ENCODE data around the gene STK38L.

Gene STK38L

GRCh38 chr12:27335364-27336281, 91.5 kb downstream of the STK38L start:
- DNase-seq (ENCODE audit: low spot score) = no peak
- in situ Hi-C loops (cut with MboI; ENCODE audit: low sequenced_read_pairs, unreplicated experiment) = no loop called here
- no peak for TF ChIP-seq CTCF (IDR thresholded peaks at IDR 0.05; ENCODE audit: borderline replicate concordance, control extremely low read depth, extremely low read depth, insufficient read depth, missing control alignments)

DNA sequence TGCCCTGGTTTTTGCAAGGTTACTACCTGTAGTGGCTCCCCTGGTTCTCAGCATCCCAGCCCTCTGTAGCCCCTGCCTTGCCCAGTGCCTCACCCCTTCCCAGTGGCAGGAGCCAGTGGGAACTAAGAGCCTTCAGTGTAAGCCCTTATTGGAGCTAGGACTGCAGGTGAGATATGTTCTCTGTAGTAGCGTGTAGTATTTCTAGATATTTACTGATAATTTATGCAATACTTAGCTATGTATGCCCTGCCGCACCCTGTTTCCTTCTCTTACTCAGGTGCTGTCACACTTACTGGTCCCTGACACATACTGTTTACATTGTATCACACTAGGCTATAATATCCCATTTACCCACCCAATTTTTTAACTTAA, 92.2 kb downstream of the STK38L start:
- no peak for DNase-seq (ENCODE audit: low spot score)
- in situ Hi-C loops (cut with MboI; ENCODE audit: low sequenced_read_pairs, unreplicated experiment) = no loop called here
- TF ChIP-seq CTCF (IDR thresholded peaks at IDR 0.05; ENCODE audit: borderline replicate concordance, control extremely low read depth, extremely low read depth, insufficient read depth, missing control alignments) = no peak

DNA sequence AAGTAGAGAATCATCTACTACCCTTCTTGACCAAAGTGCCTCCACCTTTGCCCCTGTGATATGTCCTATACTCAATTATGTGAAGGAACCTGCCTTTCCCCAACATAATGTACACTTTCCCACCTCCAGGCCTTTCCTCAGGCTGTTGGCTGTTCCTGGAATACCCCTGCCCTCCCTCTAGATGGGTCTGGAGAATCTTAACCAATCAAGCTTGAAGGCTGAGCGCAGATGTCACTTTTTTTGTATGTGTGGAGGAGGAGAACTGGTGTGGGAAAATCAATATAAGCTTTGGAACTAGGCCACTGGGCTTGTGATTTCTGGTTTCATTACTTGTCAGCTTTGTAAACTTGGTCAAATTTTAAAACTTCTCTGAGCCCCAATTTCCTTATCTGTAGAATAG, 93.3 kb downstream of the STK38L start:
- no peak for DNase-seq (ENCODE audit: low spot score)
- in situ Hi-C loops (cut with MboI; ENCODE audit: low sequenced_read_pairs, unreplicated experiment) = no loop called here
- TF ChIP-seq CTCF (IDR thresholded peaks at IDR 0.05; ENCODE audit: borderline replicate concordance, control extremely low read depth, extremely low read depth, insufficient read depth, missing control alignments) = no peak

DNA sequence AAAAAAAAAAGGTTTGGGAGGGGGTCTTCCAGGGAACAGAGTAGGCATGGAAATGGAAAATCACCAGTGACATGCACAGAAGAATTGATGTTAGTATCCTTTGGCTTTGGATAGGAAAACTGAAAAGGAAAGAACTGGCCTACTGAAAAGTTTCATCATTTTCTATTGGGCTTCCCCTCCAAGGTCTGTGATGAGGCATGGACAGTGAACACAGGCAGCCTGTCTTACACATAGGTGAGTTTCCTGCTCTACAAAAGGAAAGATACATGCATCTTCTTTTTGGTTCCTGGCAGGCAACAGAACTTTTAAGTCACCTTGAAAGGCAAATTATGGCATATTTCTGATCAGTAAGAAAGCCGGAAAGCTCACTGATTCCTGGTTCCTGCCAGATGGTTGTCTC, 94.4 kb downstream of the STK38L start:
- no peak for TF ChIP-seq CTCF (IDR thresholded peaks at IDR 0.05; ENCODE audit: borderline replicate concordance, control extremely low read depth, extremely low read depth, insufficient read depth, missing control alignments)
- DNase-seq (ENCODE audit: low spot score) = no peak
- in situ Hi-C loops (cut with MboI; ENCODE audit: low sequenced_read_pairs, unreplicated experiment) = no loop called here

GRCh38 chr12:27340971-27341370, 96.9 kb downstream of the STK38L start:
- no peak for TF ChIP-seq CTCF (IDR thresholded peaks at IDR 0.05; ENCODE audit: borderline replicate concordance, control extremely low read depth, extremely low read depth, insufficient read depth, missing control alignments)
- no peak for DNase-seq (ENCODE audit: low spot score)
- in situ Hi-C loops (cut with MboI; ENCODE audit: low sequenced_read_pairs, unreplicated experiment) = no loop called here

DNA sequence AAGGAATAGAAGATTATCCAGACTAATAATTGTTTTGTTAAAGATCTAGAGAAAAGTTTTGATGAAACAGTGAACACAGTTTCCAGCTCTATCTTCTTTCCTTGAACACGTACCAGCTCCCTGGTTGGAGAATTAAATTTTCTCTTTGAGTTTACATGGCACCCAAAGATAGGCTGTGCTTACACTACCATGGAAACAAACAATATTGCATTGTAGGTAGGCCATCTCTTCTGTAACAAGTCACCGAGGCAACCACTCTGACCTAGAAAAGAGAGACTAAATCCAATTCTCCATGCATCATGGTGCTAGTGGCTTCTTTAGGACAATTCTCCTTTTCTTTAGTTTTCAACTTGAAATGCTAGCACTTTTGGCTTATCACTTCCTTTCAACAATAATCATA, 98.5 kb downstream of the STK38L start:
- in situ Hi-C loops (cut with MboI; ENCODE audit: low sequenced_read_pairs, unreplicated experiment) = no loop called here
- DNase-seq (ENCODE audit: low spot score) = no peak
- no peak for TF ChIP-seq CTCF (IDR thresholded peaks at IDR 0.05; ENCODE audit: borderline replicate concordance, control extremely low read depth, extremely low read depth, insufficient read depth, missing control alignments)
